GM12878 (cell line): ENCODE data around the gene RPS6KL1.

Source experiments
- CEBPB ChIP-seq, 2 experiments: fragments of 150-350 bp in 1 of 2; IDR thresholded peaks; 2 replicates each; pipeline ENCODE4 v1.6.1; 2012 to 2014; ENCODE audit warnings: low read depth in 2 of 2, low read length in 2 of 2, borderline replicate concordance in 1 of 2, inconsistent platforms in 1 of 2
- CHD1 ChIP-seq: IDR thresholded peaks from 2 replicates; pipeline ENCODE4 v1.6.1; 2012; ENCODE audit warnings: low read depth, low read length, improper control_type of control experiment
- CHD4 ChIP-seq: fragments of 200-600 bp; sonication (generic); IDR thresholded peaks from 2 replicates; pipeline ENCODE4 v1.6.1; 2016; ENCODE audit warnings: mild to moderate bottlenecking
- CTCF ChIP-seq, 3 experiments: IDR thresholded peaks in 2 of 3; conservative IDR thresholded peaks in 1 of 3; 2 replicates each; pipeline ENCODE4 v1.5.1; 2011; ENCODE audit warnings: low read depth in 3 of 3, low read length in 3 of 3, mild to moderate bottlenecking in 3 of 3, control low read depth in 2 of 3, moderate library complexity in 2 of 3, inconsistent platforms in 1 of 3, mixed read lengths in 1 of 3; ENCODE audit not compliant: control insufficient read depth in 2 of 3, insufficient read depth in 1 of 3; ENCODE audit errors: extremely low read depth in 1 of 3
- LARP7 ChIP-seq: fragments of 450-650 bp; IDR thresholded peaks from 2 replicates; pipeline ENCODE4 v1.6.1; 2017; ENCODE audit warnings: mild to moderate bottlenecking
- NR2F1 ChIP-seq: fragments of 450-650 bp; conservative IDR thresholded peaks from 2 replicates; pipeline ENCODE4 v1.6.1; 2017; ENCODE audit warnings: mild to moderate bottlenecking
- POLR2AphosphoS2 ChIP-seq: IDR thresholded peaks from 2 replicates; pipeline ENCODE4 v1.6.1; 2011; ENCODE audit warnings: low read depth, mild to moderate bottlenecking, low read length, improper control_type of control experiment, moderate library complexity
- POLR2AphosphoS5 ChIP-seq: IDR thresholded peaks from 2 replicates; pipeline ENCODE4 v1.6.1; 2011; ENCODE audit warnings: mild to moderate bottlenecking, low read length, inconsistent platforms
- PRDM15 ChIP-seq: fragments of 450-650 bp; formaldehyde crosslinking; IDR thresholded peaks from 2 replicates; pipeline ENCODE4 v1.4.0; 2020; ENCODE audit warnings: mild to moderate bottlenecking, moderate library complexity
- RAD51 ChIP-seq: fragments of 450-650 bp; IDR thresholded peaks from 2 replicates; pipeline ENCODE4 v1.6.1; 2016; ENCODE audit warnings: moderate library complexity, mild to moderate bottlenecking, inconsistent platforms
- SP1 ChIP-seq: IDR thresholded peaks from one replicate; pipeline ENCODE4 v1.6.1; 2011; ENCODE audit warnings: low read depth, low read length
- TBL1XR1 ChIP-seq: IDR thresholded peaks from 2 replicates; pipeline ENCODE4 v1.6.1; 2012; ENCODE audit warnings: low read depth, low read length, improper control_type of control experiment
- YY1 ChIP-seq: IDR thresholded peaks from 2 replicates; pipeline ENCODE4 v1.6.1; 2011; ENCODE audit warnings: low read depth, mild to moderate bottlenecking, low read length
- TF ChIP-seq, protein P1 (sequence below): IDR thresholded peaks from 2 replicates; pipeline ENCODE4 v1.6.1; 2012; ENCODE audit warnings: low read depth, low read length, improper control_type of control experiment

- no peak for TF ChIP-seq CTCF (IDR thresholded peaks at IDR 0.05 in 2 of 3, conservative IDR thresholded peaks at IDR 0.05 in 1 of 3; ENCODE audit: control insufficient read depth in 2 of 3, extremely low read depth in 1 of 3, insufficient read depth in 1 of 3, low read depth in 3 of 3, low read length in 3 of 3)
- no peak for TF ChIP-seq POLR2AphosphoS5
- no peak for TF ChIP-seq PRDM15 (CRISPR knock-in tag)
- no peak for TF ChIP-seq POLR2AphosphoS2
- TF ChIP-seq CHD4, result no peak
- TF ChIP-seq CEBPB (IDR thresholded peaks at IDR 0.05; ENCODE audit: borderline replicate concordance in 1 of 2, low read depth in 2 of 2, low read length in 2 of 2), result no peak
- TF ChIP-seq CHD1, result no peak
- no peak for TF ChIP-seq LARP7
- no peak for TF ChIP-seq YY1
- TF ChIP-seq RAD51, result no peak
- TF ChIP-seq, protein P1, sequence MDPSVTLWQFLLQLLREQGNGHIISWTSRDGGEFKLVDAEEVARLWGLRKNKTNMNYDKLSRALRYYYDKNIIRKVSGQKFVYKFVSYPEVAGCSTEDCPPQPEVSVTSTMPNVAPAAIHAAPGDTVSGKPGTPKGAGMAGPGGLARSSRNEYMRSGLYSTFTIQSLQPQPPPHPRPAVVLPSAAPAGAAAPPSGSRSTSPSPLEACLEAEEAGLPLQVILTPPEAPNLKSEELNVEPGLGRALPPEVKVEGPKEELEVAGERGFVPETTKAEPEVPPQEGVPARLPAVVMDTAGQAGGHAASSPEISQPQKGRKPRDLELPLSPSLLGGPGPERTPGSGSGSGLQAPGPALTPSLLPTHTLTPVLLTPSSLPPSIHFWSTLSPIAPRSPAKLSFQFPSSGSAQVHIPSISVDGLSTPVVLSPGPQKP, result no peak
- no peak for TF ChIP-seq TBL1XR1
- no peak for TF ChIP-seq SP1
- TF ChIP-seq NR2F1, result no peak
Observed at GRCh38 chr14:74919421-74920165, 3.5 kb downstream of the RPS6KL1 start.
